Stimulated activated naive CD8-positive, alpha-beta T cell treated with anti-CD3 and anti-CD28 coated beads, Interleukin-15, amount 100 ng/mL, for 72 hours (primary cell): ENCODE measurements around the gene BMP7.
"Not testable (repeated sequence)": the region's sequence is repeated elsewhere in the genome, so short reads cannot be mapped to it uniquely, and the experiment has no call there.

Source experiments
- ATAC-seq: fragments of 150-1000 bp; cut with Tn5 transposase; 2 replicates; pipeline ENCODE4 v1.10.0; 2021; ENCODE audit warnings: mild to moderate bottlenecking, moderate library complexity
- DNase-seq, 2 donors: peaks; one replicate each; pipeline ENCODE4 v3.0.0; 2021 to 2022
- H3K27ac Mint-ChIP-seq, 2 donors: one replicate each; pipeline ENCODE4 v1.8.0; 2022; ENCODE audit warnings: mild to moderate bottlenecking in 2 of 2, mixed read lengths in 2 of 2, moderate library complexity in 2 of 2
- H3K27me3 Mint-ChIP-seq: one replicate; pipeline ENCODE4 v1.8.0; 2022; ENCODE audit warnings: mixed read lengths
- H3K4me1 Mint-ChIP-seq: one replicate; pipeline ENCODE4 v1.8.0; 2022; ENCODE audit warnings: mild to moderate bottlenecking, mixed read lengths
- H3K4me3 Mint-ChIP-seq, 2 donors: one replicate each; pipeline ENCODE4 v1.8.0; 2022; ENCODE audit warnings: mild to moderate bottlenecking in 2 of 2, mixed read lengths in 2 of 2, moderate library complexity in 1 of 2
- H3K9me3 Mint-ChIP-seq, 2 donors: one replicate each; pipeline ENCODE4 v1.8.0; 2022; ENCODE audit warnings: mixed read lengths in 2 of 2

The BMP7 gene

GRCh38 chr20:57292611-57293010 is 26.2 kb upstream of the BMP7 start:
- DNase-seq (no peak), ATAC-seq (no peak)
- no peak overlapping the region for H3K27ac Mint-ChIP-seq
- no peak overlapping the region for H3K4me3 Mint-ChIP-seq
- no peaks in the 10 kb centered on the region for H3K9me3 Mint-ChIP-seq
- no peaks in the 10 kb centered on the region for H3K4me1 Mint-ChIP-seq
- H3K27me3 Mint-ChIP-seq, result peaks cover 68% of the 10 kb centered on the region

DNA sequence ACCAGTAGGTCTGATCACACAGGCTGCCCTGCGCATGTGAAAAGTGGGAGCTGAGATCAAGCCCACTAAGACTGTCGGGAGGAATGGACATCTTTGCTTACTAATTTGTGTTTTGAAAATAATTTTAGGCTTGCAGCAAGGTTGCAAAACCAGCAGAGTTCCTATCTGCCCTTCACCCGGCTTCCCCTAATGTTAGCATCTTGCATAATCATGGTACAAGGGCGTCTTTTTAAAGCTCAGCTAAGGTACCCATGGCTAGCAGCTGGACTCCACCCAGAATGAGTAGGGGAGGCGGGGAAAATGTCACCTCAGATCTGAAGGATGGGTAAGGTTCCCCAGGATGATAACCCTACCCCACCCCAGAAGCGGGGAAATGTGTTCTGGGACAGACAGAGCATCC is 25.3 kb upstream of the BMP7 start:
- H3K27me3 Mint-ChIP-seq, result peaks cover 77% of the 10 kb centered on the region
- no peaks in the 10 kb centered on the region for H3K4me1 Mint-ChIP-seq

GRCh38 chr20:57291003-57291402 is 24.6 kb upstream of the BMP7 start:
- Mint-ChIP-seq H3K27me3 (peaks cover 84% of the 10 kb centered on the region), H3K27ac (no peak overlapping the region), H3K9me3 (no peaks in the 10 kb centered on the region), H3K4me3 (no peak overlapping the region), H3K4me1 (no peaks in the 10 kb centered on the region)
- no peak for DNase-seq
- no peak for ATAC-seq

More for the DNA sequence above, 25.3 kb upstream of the BMP7 start:
- Mint-ChIP-seq H3K4me3 (no peak overlapping the region), H3K27ac (no peak overlapping the region), H3K9me3 (no peaks in the 10 kb centered on the region)
- DNase-seq (no peak), ATAC-seq (no peak)

DNA sequence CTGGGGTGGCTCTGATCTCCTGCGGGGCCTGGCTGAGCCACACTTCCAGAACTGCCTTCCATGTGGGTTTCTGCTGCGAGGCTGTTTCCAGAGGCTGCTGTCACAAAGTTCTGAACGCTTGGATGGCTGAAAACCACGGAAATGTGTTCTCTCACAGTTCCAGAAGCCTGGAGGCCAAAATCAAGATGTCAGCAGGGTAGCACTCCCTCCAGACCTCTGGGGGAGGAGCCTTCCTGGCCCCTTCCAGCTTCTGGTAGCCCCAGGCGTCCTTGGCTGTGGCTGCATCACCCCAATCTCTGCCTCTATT is 23.7 kb upstream of the BMP7 start:
- no peak for ATAC-seq
- Mint-ChIP-seq H3K9me3 (no peaks in the 10 kb centered on the region), H3K4me1 (no peaks in the 10 kb centered on the region), H3K4me3 (no peak overlapping the region), H3K27ac (no peak overlapping the region), H3K27me3 (peaks cover 87% of the 10 kb centered on the region)
- no peak for DNase-seq

DNA sequence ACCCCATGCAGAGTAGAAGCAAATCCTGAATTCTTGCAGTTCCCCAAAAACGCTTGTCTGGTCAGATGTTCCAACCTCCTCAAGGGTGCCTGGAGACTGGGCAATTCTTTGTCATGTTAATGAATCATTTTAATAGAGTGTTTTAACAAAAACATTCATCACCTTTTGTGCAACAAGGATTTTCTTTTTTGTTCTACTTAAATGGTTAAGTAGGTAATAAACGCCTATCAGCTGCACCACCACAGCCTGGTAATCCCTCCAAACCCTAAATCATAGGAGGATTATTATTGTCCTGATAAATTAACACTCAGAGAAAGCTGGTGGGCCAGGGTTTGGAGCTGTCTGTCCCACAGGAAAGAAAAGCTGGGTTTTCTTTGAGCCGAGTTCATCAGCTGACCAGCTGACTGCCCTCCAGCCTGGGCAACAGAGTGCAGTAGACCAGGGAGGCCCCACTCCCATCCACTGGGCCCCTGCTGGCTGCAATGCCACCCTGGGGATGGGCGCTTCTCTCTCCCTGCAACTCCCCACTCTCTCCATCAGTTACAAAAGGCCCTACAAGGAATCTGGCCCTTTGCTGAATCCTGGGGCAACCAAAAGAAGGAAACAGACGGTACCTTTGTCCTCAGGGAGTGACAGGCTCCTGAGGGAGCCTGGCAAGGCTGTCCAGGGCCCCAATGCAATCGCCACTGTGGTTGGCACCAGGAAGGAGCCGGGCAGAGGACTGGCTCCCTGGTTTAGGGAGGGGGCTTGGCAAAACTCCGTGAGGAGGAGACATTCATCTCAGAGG is 23.1 kb upstream of the BMP7 start:
- DNase-seq (no peak), ATAC-seq (no peak)
- H3K27me3 Mint-ChIP-seq, result peaks cover 83% of the 10 kb centered on the region
- no peaks in the 10 kb centered on the region for H3K4me1 Mint-ChIP-seq
- no peak overlapping the region for H3K4me3 Mint-ChIP-seq
- H3K9me3 Mint-ChIP-seq, result no peaks in the 10 kb centered on the region
- no peak overlapping the region for H3K27ac Mint-ChIP-seq

- no peak overlapping the region for H3K27ac Mint-ChIP-seq
- H3K27me3 Mint-ChIP-seq, result peaks cover 85% of the 10 kb centered on the region
Measured at GRCh38 chr20:57288651-57289277, 22.3 kb upstream of the BMP7 start.

GRCh38 chr20:57287901-57288300 is 21.5 kb upstream of the BMP7 start:
- H3K27me3 Mint-ChIP-seq, result peaks cover 85% of the 10 kb centered on the region
- DNase-seq (no peak), ATAC-seq (no peak)
- H3K4me1 Mint-ChIP-seq, result no peaks in the 10 kb centered on the region
- H3K9me3 Mint-ChIP-seq, result no peaks in the 10 kb centered on the region
- no peak overlapping the region for H3K4me3 Mint-ChIP-seq
- no peak overlapping the region for H3K27ac Mint-ChIP-seq

More at GRCh38 chr20:57288651-57289277, 22.3 kb upstream of the BMP7 start:
- no peaks in the 10 kb centered on the region for H3K4me1 Mint-ChIP-seq
- H3K4me3 Mint-ChIP-seq, result no peak overlapping the region
- no peaks in the 10 kb centered on the region for H3K9me3 Mint-ChIP-seq
- no peak for ATAC-seq
- no peak for DNase-seq

DNA sequence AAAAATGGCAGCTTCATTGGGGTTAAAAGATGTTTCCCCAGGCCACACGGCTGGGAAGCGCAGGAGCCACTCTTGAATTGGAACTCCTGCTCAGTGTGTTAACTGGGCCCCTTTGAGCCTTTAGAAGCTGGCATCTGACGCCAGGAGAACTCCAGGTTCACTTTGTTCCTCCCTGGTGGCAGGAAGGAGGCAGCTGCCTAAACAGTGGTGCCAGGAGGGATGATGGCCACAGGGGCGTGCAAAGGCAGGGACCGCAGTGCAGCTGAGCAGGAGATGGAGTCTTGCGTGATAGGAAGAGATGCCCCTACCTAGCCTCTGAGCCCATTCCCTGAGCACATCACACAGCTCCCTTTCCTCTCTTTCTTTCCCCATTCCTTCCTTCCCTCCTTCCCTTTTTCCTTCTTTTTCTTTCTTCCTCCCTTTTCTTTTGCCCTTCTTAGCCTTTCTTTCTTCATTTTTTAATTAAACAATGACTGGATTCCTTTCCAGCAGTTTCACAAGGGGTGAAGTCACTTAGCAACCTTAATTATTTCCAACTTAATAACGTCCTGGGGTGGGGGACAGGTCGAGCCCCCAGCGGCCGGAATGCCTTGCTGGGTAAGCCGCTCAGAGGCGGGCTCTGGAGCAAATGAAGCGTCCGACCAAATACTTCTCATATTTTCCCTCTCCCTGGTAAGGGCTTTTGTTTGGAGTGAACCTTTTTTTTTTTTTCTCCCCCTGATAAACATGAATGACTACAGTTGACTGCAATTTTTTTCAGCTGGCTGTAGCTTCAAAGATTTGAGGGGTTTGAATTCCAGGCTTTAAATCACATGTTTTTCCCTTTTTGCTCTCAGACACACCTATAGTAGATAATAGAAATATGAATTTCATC is 20.8 kb upstream of the BMP7 start:
- Mint-ChIP-seq H3K9me3 (no peaks in the 10 kb centered on the region), H3K4me1 (no peaks in the 10 kb centered on the region), H3K4me3 (no peak overlapping the region), H3K27ac (no peak overlapping the region), H3K27me3 (peaks cover 85% of the 10 kb centered on the region)
- DNase-seq (no peak), ATAC-seq (no peak)

DNA sequence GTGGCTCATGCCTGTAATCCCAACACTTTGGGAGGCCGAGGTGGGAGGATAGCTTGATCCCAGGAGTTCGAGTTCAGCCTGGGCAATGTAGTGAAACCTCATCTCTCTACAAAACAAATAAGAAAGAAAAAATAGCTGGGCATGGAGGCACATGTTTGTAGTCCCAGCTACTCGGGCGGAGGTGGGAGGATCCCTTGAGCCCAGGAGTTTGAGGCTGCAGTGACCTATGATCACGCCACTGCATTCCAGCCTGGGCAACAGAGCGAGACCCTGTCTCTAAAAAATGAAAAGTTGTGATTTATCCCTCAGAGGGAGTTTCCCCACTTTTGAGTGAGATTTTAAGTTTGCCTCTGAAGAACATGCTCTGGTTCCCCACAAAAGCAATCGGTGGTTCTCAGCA is 17.4 kb upstream of the BMP7 start:
- no peaks in the 10 kb centered on the region for H3K9me3 Mint-ChIP-seq

DNA sequence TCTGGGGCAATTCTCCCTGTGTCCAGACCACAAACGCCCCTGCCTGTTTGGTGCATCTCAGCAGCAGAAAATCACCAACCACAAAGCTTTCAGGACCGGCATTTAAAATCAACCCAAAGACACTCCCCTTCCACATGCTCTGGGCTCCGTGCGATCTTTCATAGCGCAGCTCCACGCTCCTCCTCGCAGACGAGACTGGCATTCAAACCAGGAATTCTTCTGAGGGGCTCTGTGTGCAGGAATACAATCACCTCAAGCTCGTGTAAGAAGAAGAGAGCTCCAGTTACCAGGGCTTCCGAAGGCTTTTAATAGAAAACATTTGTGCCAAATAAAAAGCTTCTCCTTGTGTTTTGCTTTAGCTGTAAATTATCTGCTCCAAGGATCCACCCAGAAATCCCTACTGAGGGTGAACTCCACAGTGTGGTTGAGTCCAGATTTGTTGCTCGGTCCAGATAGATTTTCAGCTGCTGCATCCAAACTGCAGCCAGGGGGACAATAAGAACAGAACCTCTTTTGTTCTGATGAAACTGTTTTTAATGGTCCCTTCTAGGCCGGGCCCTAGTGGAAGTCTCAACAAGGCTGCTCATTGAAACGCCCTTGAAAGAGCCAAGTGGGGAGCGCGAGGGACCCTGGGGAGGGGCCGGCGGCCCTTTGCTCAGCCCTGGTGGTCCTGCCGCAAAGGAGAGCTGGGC is 16.4 kb upstream of the BMP7 start:
- DNase-seq (no peak), ATAC-seq (no peak)
- Mint-ChIP-seq H3K4me1 (no peaks in the 10 kb centered on the region), H3K9me3 (no peaks in the 10 kb centered on the region), H3K27me3 (peaks cover 70% of the 10 kb centered on the region), H3K27ac (peak overlapping the region in 1 of 2 donors; percentile 22), H3K4me3 (no peak overlapping the region)

More for the DNA sequence above, 17.4 kb upstream of the BMP7 start:
- DNase-seq (no peak), ATAC-seq (no peak)
- Mint-ChIP-seq H3K27ac (no peak overlapping the region), H3K4me1 (no peaks in the 10 kb centered on the region), H3K27me3 (peaks cover 80% of the 10 kb centered on the region), H3K4me3 (no peak overlapping the region)

GRCh38 chr20:57281900-57282299 is 15.5 kb upstream of the BMP7 start:
- H3K4me3 Mint-ChIP-seq, result no peak overlapping the region
- no peaks in the 10 kb centered on the region for H3K9me3 Mint-ChIP-seq
- no peak for ATAC-seq

GRCh38 chr20:57280221-57280620 is 13.8 kb upstream of the BMP7 start:
- no peak overlapping the region for H3K27ac Mint-ChIP-seq
- DNase-seq (no peak), ATAC-seq (no peak)
- no peak overlapping the region for H3K4me3 Mint-ChIP-seq
- no peaks in the 10 kb centered on the region for H3K4me1 Mint-ChIP-seq
- peaks cover 66% of the 10 kb centered on the region for H3K27me3 Mint-ChIP-seq
- no peaks in the 10 kb centered on the region for H3K9me3 Mint-ChIP-seq

More at GRCh38 chr20:57281900-57282299, 15.5 kb upstream of the BMP7 start:
- H3K27me3 Mint-ChIP-seq, result peaks cover 61% of the 10 kb centered on the region
- DNase-seq, result no peak
- H3K27ac Mint-ChIP-seq, result no peak overlapping the region
- no peaks in the 10 kb centered on the region for H3K4me1 Mint-ChIP-seq

DNA sequence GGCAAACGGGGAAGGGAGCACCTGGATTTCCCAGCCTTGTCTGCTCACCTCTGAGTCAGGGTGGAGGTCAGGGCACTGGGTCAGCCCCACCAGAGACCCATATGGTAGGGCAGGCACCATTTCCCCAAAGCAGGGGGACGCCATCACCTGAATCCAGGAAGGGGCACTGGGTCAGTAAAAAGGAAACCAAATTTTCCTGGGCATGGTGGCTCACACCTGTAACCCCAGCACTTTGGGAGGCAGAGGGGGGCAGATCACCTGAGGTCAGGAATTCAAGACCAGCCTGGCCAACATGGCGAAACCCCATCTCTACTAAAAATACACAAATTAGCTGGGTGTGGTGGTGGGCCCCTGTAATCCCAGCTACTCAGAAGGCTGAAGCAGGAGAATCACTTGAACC is 13.1 kb upstream of the BMP7 start:
- not testable (repeated sequence) for ATAC-seq, H3K27ac Mint-ChIP-seq, H3K4me3 Mint-ChIP-seq, DNase-seq, H3K9me3 Mint-ChIP-seq, H3K4me1 Mint-ChIP-seq
- H3K27me3 Mint-ChIP-seq, result peaks cover 65% of the 10 kb centered on the region

DNA sequence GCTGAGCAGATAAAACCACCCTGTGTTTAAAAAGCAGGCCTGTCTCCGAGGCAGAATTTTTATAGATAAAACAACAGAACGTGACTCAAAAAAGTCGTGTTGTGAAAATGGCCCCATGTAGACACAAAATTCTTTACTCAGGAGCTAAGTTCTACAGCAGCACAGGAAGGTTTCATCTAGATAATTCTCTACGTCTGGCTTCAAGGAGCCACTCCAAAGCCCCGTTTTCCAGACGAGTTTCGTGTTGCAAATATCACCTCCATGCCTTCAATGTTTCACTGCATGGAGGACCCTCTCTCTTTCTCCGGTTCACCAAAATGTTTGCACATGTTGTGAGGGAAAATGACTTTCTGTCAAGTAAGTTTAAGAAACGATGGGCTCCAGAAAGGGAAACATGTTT is 12.0 kb upstream of the BMP7 start:
- H3K4me1 Mint-ChIP-seq, result no peaks in the 10 kb centered on the region
- ATAC-seq (no peak), DNase-seq (no peak)
- H3K27ac Mint-ChIP-seq, result no peak overlapping the region
- H3K27me3 Mint-ChIP-seq, result peaks cover 54% of the 10 kb centered on the region
- no peaks in the 10 kb centered on the region for H3K9me3 Mint-ChIP-seq
- no peak overlapping the region for H3K4me3 Mint-ChIP-seq

- no peaks in the 10 kb centered on the region for H3K9me3 Mint-ChIP-seq
- H3K27me3 Mint-ChIP-seq, result peaks cover 45% of the 10 kb centered on the region
- no peak overlapping the region for H3K27ac Mint-ChIP-seq
- ATAC-seq, result no peak
- DNase-seq, result no peak
- no peak overlapping the region for H3K4me3 Mint-ChIP-seq
- H3K4me1 Mint-ChIP-seq, result no peaks in the 10 kb centered on the region
Measured at GRCh38 chr20:57277398-57278105, 11.1 kb upstream of the BMP7 start.
